ENCODE results near the gene CYP21A2.
"Not testable (repeated sequence)": the region's sequence is repeated elsewhere in the genome, so short reads cannot be mapped to it uniquely, and the experiment has no call there.

CYP21A2 gene

GRCh38 chr6:32012941-32013617 lies 25.1 kb upstream of the CYP21A2 start:
- not testable (repeated sequence) for H3K27ac Mint-ChIP-seq; H3K4me3 Mint-ChIP-seq; H3K9me3 Mint-ChIP-seq; H3K4me1 Mint-ChIP-seq; H3K27me3 Mint-ChIP-seq (ENCODE audit: low read depth); H3K36me3 Mint-ChIP-seq (ENCODE audit: low read depth)

- not testable (repeated sequence) for H3K9me3 Mint-ChIP-seq; H3K4me1 Mint-ChIP-seq; H3K4me3 Mint-ChIP-seq; H3K27ac Mint-ChIP-seq; H3K27me3 Mint-ChIP-seq (ENCODE audit: low read depth); H3K36me3 Mint-ChIP-seq (ENCODE audit: low read depth)
These were observed 24.5 kb upstream of the CYP21A2 start for GRCh38 chr6:32013738-32014137.

- not testable (repeated sequence) for H3K36me3 Mint-ChIP-seq (ENCODE audit: low read depth); H3K4me3 Mint-ChIP-seq; H3K27ac Mint-ChIP-seq; H3K4me1 Mint-ChIP-seq; H3K27me3 Mint-ChIP-seq (ENCODE audit: low read depth); H3K9me3 Mint-ChIP-seq
These were observed 23.7 kb upstream of the CYP21A2 start, which contains the start of gene C4B for GRCh38 chr6:32014547-32014946. C4B (plus strand) TSS chr6:32014795; CDS start chr6:32014846, 51 bp downstream.

GRCh38 chr6:32022100-32022499 lies 16.1 kb upstream of the CYP21A2 start:
- not testable (repeated sequence) for H3K27ac Mint-ChIP-seq; H3K36me3 Mint-ChIP-seq (ENCODE audit: low read depth); H3K9me3 Mint-ChIP-seq; H3K4me1 Mint-ChIP-seq; H3K27me3 Mint-ChIP-seq (ENCODE audit: low read depth); H3K4me3 Mint-ChIP-seq

GRCh38 chr6:32028631-32029030 lies 9.6 kb upstream of the CYP21A2 start:
- H3K4me1 Mint-ChIP-seq; H3K36me3 Mint-ChIP-seq (ENCODE audit: low read depth); H3K27ac Mint-ChIP-seq; H3K27me3 Mint-ChIP-seq (ENCODE audit: low read depth); H3K9me3 Mint-ChIP-seq; H3K4me3 Mint-ChIP-seq: not testable (repeated sequence)

GRCh38 chr6:32029553-32029952 lies 8.7 kb upstream of the CYP21A2 start:
- not testable (repeated sequence) for H3K36me3 Mint-ChIP-seq (ENCODE audit: low read depth); H3K27me3 Mint-ChIP-seq (ENCODE audit: low read depth); H3K9me3 Mint-ChIP-seq; H3K4me3 Mint-ChIP-seq; H3K4me1 Mint-ChIP-seq; H3K27ac Mint-ChIP-seq

- not testable (repeated sequence) for H3K27ac Mint-ChIP-seq; H3K36me3 Mint-ChIP-seq (ENCODE audit: low read depth); H3K4me3 Mint-ChIP-seq; H3K4me1 Mint-ChIP-seq; H3K9me3 Mint-ChIP-seq; H3K27me3 Mint-ChIP-seq (ENCODE audit: low read depth)
These were observed 2.8 kb upstream of the CYP21A2 start for GRCh38 chr6:32035283-32036013.

GRCh38 chr6:32037136-32037535 lies 1.1 kb upstream of the CYP21A2 start:
- H3K27me3 Mint-ChIP-seq (ENCODE audit: low read depth); H3K36me3 Mint-ChIP-seq (ENCODE audit: low read depth); H3K4me3 Mint-ChIP-seq; H3K9me3 Mint-ChIP-seq; H3K4me1 Mint-ChIP-seq; H3K27ac Mint-ChIP-seq: not testable (repeated sequence)

GRCh38 chr6:32038878-32039277 lies 663 bp downstream of the CYP21A2 start:
- H3K27ac Mint-ChIP-seq; H3K4me3 Mint-ChIP-seq; H3K36me3 Mint-ChIP-seq (ENCODE audit: low read depth); H3K27me3 Mint-ChIP-seq (ENCODE audit: low read depth); H3K4me1 Mint-ChIP-seq; H3K9me3 Mint-ChIP-seq: not testable (repeated sequence)

GRCh38 chr6:32039321-32040274 lies 1.4 kb downstream of the CYP21A2 start:
- H3K4me3 Mint-ChIP-seq; H3K36me3 Mint-ChIP-seq (ENCODE audit: low read depth); H3K27ac Mint-ChIP-seq; H3K9me3 Mint-ChIP-seq; H3K27me3 Mint-ChIP-seq (ENCODE audit: low read depth); H3K4me1 Mint-ChIP-seq: not testable (repeated sequence)

GRCh38 chr6:32040299-32041049 lies 2.3 kb downstream of the CYP21A2 start:
- H3K27me3 Mint-ChIP-seq (ENCODE audit: low read depth); H3K4me1 Mint-ChIP-seq; H3K4me3 Mint-ChIP-seq; H3K9me3 Mint-ChIP-seq; H3K36me3 Mint-ChIP-seq (ENCODE audit: low read depth); H3K27ac Mint-ChIP-seq: not testable (repeated sequence)

GRCh38 chr6:32041050-32041321 lies 2.8 kb downstream of the CYP21A2 start:
- not testable (repeated sequence) for H3K4me1 Mint-ChIP-seq; H3K36me3 Mint-ChIP-seq (ENCODE audit: low read depth); H3K4me3 Mint-ChIP-seq; H3K27ac Mint-ChIP-seq; H3K27me3 Mint-ChIP-seq (ENCODE audit: low read depth); H3K9me3 Mint-ChIP-seq

GRCh38 chr6:32041385-32041784 lies 3.2 kb downstream of the CYP21A2 start:
- not testable (repeated sequence) for H3K27me3 Mint-ChIP-seq (ENCODE audit: low read depth); H3K4me1 Mint-ChIP-seq; H3K36me3 Mint-ChIP-seq (ENCODE audit: low read depth); H3K4me3 Mint-ChIP-seq; H3K27ac Mint-ChIP-seq; H3K9me3 Mint-ChIP-seq

GRCh38 chr6:32042276-32042675 lies 4.1 kb downstream of the CYP21A2 start:
- not testable (repeated sequence) for H3K9me3 Mint-ChIP-seq; H3K4me3 Mint-ChIP-seq; H3K27me3 Mint-ChIP-seq (ENCODE audit: low read depth); H3K27ac Mint-ChIP-seq; H3K36me3 Mint-ChIP-seq (ENCODE audit: low read depth); H3K4me1 Mint-ChIP-seq

Data from nephron (organoid).